HepG2 (cell line): ENCODE measurements around the gene PPP1CC. TPM values are rescaled to one million over a fixed set of nuclear protein-coding genes. Genes with fewer than 3 reads are reported as not detected.

Experiments
- DMAP1 ChIP-seq: IDR thresholded peaks from 2 replicates; pipeline ENCODE4 v1.6.1; 2016
- ELF3 ChIP-seq: IDR thresholded peaks from 2 replicates; pipeline ENCODE4 v1.6.1; 2016; ENCODE audit warnings: missing genetic modification reagents, missing compliant biosample characterization
- ETV5 ChIP-seq: IDR thresholded peaks from 2 replicates; pipeline ENCODE4 v1.6.1; 2018; ENCODE audit warnings: missing biosample characterization, missing genetic modification reagents, inconsistent platforms, borderline replicate concordance
- HOXA9 ChIP-seq: sonication (generic); formaldehyde crosslinking; IDR thresholded peaks from 2 replicates; pipeline ENCODE4 v1.8.1; 2022; ENCODE audit warnings: missing genetic modification reagents, mild to moderate bottlenecking, moderate library complexity, borderline replicate concordance
- PRPF4 ChIP-seq: fragments of 200-400 bp; formaldehyde crosslinking; IDR thresholded peaks from 2 replicates; pipeline ENCODE4 v1.6.1; 2016; ENCODE audit warnings: low read length, low read depth; ENCODE audit not compliant: poor library complexity, severe bottlenecking
- RELA ChIP-seq: sonication (generic); formaldehyde crosslinking; IDR thresholded peaks from 2 replicates; pipeline ENCODE4 v1.4.0; 2020; ENCODE audit warnings: missing genetic modification reagents
- SP4 ChIP-seq: sonication (generic); formaldehyde crosslinking; IDR thresholded peaks from 2 replicates; pipeline ENCODE4 v1.8.1; 2023; ENCODE audit warnings: mild to moderate bottlenecking, missing genetic modification reagents
- ZNF333 ChIP-seq: sonication (generic); formaldehyde crosslinking; IDR thresholded peaks from 2 replicates; pipeline ENCODE4 v1.4.0; 2020; ENCODE audit warnings: mild to moderate bottlenecking, missing genetic modification reagents, borderline replicate concordance
- ZNF446 ChIP-seq: sonication (generic); formaldehyde crosslinking; IDR thresholded peaks from 2 replicates; pipeline ENCODE4 v1.5.0; 2020; ENCODE audit warnings: mild to moderate bottlenecking, missing genetic modification reagents
- ZNF629 ChIP-seq: sonication (generic); formaldehyde crosslinking; conservative IDR thresholded peaks from 2 replicates; pipeline ENCODE4 v1.5.0; 2020; ENCODE audit warnings: missing genetic modification reagents
- polyA plus RNA-seq, 8 experiments: library from polyadenylated mRNA; depleted of rRNA in 3 of 8; stranded (reverse) in 7 of 8; unstranded in 1 of 8; fragments of >200 nt; fragmentation: Illumina TruSeq in 4 of 8; extraction: Trizol in 4 of 8; gene quantifications; 2 replicates each; pipeline versions ENCODE4 v1.2.1 to v1.2.3, GENCODE V29; 2011 to 2016; ENCODE audit warnings: low read depth in 4 of 8, missing spikeins in 1 of 8, mixed read lengths in 1 of 8; ENCODE audit not compliant: insufficient read depth in 1 of 8
- total RNA-seq, 5 experiments: library from RNA; depleted of rRNA; stranded (reverse); fragments of >200 nt; fragmentation: Illumina TruSeq; extraction: Trizol; gene quantifications; 2 replicates each; pipeline ENCODE4 v1.2.3, GENCODE V29; 2016; ENCODE audit warnings: low read depth in 1 of 5
- TF ChIP-seq, protein P1 (sequence below): sonication (generic); formaldehyde crosslinking; IDR thresholded peaks from 2 replicates; pipeline ENCODE4 v1.4.0; 2020; ENCODE audit warnings: missing genetic modification reagents, mild to moderate bottlenecking, borderline replicate concordance
- TF ChIP-seq, protein P2 (sequence below): sonication (generic); formaldehyde crosslinking; IDR thresholded peaks from 2 replicates; pipeline ENCODE4 v1.9.0; 2021; ENCODE audit warnings: mild to moderate bottlenecking, missing genetic modification reagents
- TF ChIP-seq, protein P3 (sequence below): IDR thresholded peaks from 2 replicates; pipeline ENCODE4 v1.6.1; 2012; ENCODE audit warnings: inconsistent platforms
- TF ChIP-seq, protein P4 (sequence below): sonication (generic); formaldehyde crosslinking; IDR thresholded peaks from 2 replicates; pipeline ENCODE4 v1.5.0; 2020; ENCODE audit warnings: missing genetic modification reagents
- TF ChIP-seq, protein P5 (sequence below): sonication (generic); formaldehyde crosslinking; IDR thresholded peaks from 2 replicates; pipeline ENCODE4 v1.4.0; 2020; ENCODE audit warnings: missing genetic modification reagents
- TF ChIP-seq, protein P6 (sequence below): sonication (generic); formaldehyde crosslinking; IDR thresholded peaks from 2 replicates; pipeline ENCODE4 v1.5.0; 2020; ENCODE audit warnings: missing genetic modification reagents

PPP1CC gene
- total and polyA plus RNA-seq, 2 of the 13 experiments (the other 11 are each of a cell fraction or from before 2014, with no cell fraction given), result 178 to 187 TPM

DNA sequence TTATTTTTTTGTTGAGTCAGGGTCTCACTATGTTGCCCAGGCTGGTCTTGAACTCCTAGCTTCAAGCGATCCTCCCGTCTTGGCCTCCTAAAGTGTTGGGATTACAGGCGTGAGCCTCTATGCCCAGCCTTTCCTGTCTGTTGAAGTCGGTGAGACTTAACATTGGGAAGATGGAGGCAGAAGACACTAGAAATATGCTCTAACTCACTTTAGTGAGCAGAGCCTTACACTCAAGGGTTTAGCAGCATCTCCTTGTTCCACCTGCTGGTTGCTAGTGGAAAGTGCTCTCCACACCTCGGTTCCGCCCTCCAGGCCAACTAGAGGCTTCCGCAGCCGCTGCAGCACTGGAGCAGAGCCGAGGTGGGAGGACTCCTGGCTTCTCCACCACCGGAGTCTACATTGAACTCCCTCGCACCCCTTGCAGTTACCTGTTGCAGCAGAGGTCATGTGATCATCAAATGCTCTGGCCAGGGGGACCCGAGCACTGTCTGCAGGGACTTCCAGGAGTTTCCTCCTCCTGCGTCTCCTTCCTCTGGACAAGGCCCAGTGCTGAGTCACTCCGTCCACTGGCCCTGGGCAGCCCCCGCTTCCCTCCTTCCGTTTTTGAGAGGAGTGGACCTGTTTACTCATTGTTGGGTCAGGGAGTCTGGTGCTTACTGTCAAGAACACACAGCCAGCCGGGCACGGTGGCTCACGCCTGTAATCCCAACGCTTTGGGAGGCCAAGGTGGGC is 44.4 kb downstream of the PPP1CC start (continued):
- peak; percentile 60 for TF ChIP-seq ELF3
- TF ChIP-seq, protein P1, sequence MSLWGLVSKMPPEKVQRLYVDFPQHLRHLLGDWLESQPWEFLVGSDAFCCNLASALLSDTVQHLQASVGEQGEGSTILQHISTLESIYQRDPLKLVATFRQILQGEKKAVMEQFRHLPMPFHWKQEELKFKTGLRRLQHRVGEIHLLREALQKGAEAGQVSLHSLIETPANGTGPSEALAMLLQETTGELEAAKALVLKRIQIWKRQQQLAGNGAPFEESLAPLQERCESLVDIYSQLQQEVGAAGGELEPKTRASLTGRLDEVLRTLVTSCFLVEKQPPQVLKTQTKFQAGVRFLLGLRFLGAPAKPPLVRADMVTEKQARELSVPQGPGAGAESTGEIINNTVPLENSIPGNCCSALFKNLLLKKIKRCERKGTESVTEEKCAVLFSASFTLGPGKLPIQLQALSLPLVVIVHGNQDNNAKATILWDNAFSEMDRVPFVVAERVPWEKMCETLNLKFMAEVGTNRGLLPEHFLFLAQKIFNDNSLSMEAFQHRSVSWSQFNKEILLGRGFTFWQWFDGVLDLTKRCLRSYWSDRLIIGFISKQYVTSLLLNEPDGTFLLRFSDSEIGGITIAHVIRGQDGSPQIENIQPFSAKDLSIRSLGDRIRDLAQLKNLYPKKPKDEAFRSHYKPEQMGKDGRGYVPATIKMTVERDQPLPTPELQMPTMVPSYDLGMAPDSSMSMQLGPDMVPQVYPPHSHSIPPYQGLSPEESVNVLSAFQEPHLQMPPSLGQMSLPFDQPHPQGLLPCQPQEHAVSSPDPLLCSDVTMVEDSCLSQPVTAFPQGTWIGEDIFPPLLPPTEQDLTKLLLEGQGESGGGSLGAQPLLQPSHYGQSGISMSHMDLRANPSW (CRISPR knock-in tag), result no peak
- TF ChIP-seq RELA (CRISPR knock-in tag), result no peak
- TF ChIP-seq, protein P2, sequence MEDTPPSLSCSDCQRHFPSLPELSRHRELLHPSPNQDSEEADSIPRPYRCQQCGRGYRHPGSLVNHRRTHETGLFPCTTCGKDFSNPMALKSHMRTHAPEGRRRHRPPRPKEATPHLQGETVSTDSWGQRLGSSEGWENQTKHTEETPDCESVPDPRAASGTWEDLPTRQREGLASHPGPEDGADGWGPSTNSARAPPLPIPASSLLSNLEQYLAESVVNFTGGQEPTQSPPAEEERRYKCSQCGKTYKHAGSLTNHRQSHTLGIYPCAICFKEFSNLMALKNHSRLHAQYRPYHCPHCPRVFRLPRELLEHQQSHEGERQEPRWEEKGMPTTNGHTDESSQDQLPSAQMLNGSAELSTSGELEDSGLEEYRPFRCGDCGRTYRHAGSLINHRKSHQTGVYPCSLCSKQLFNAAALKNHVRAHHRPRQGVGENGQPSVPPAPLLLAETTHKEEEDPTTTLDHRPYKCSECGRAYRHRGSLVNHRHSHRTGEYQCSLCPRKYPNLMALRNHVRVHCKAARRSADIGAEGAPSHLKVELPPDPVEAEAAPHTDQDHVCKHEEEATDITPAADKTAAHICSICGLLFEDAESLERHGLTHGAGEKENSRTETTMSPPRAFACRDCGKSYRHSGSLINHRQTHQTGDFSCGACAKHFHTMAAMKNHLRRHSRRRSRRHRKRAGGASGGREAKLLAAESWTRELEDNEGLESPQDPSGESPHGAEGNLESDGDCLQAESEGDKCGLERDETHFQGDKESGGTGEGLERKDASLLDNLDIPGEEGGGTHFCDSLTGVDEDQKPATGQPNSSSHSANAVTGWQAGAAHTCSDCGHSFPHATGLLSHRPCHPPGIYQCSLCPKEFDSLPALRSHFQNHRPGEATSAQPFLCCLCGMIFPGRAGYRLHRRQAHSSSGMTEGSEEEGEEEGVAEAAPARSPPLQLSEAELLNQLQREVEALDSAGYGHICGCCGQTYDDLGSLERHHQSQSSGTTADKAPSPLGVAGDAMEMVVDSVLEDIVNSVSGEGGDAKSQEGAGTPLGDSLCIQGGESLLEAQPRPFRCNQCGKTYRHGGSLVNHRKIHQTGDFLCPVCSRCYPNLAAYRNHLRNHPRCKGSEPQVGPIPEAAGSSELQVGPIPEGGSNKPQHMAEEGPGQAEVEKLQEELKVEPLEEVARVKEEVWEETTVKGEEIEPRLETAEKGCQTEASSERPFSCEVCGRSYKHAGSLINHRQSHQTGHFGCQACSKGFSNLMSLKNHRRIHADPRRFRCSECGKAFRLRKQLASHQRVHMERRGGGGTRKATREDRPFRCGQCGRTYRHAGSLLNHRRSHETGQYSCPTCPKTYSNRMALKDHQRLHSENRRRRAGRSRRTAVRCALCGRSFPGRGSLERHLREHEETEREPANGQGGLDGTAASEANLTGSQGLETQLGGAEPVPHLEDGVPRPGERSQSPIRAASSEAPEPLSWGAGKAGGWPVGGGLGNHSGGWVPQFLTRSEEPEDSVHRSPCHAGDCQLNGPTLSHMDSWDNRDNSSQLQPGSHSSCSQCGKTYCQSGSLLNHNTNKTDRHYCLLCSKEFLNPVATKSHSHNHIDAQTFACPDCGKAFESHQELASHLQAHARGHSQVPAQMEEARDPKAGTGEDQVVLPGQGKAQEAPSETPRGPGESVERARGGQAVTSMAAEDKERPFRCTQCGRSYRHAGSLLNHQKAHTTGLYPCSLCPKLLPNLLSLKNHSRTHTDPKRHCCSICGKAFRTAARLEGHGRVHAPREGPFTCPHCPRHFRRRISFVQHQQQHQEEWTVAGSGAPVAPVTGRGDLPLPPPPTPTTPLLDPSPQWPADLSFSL (CRISPR knock-in tag), result no peak
- no peak for TF ChIP-seq HOXA9
- TF ChIP-seq ZNF333 (CRISPR knock-in tag), result no peak
- TF ChIP-seq, protein P3, sequence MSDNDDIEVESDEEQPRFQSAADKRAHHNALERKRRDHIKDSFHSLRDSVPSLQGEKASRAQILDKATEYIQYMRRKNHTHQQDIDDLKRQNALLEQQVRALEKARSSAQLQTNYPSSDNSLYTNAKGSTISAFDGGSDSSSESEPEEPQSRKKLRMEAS, result peak; percentile 7; the same call in 1 of the 2 replicates
- no peak for TF ChIP-seq ETV5 (CRISPR knock-in tag)
- no peak; the same call in 1 of the 2 replicates for TF ChIP-seq DMAP1 (CRISPR knock-in tag)
- TF ChIP-seq SP4 (CRISPR knock-in tag), result no peak
- TF ChIP-seq, protein P4, sequence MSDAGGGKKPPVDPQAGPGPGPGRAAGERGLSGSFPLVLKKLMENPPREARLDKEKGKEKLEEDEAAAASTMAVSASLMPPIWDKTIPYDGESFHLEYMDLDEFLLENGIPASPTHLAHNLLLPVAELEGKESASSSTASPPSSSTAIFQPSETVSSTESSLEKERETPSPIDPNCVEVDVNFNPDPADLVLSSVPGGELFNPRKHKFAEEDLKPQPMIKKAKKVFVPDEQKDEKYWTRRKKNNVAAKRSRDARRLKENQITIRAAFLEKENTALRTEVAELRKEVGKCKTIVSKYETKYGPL (CRISPR knock-in tag), result no peak
- TF ChIP-seq, protein P5, sequence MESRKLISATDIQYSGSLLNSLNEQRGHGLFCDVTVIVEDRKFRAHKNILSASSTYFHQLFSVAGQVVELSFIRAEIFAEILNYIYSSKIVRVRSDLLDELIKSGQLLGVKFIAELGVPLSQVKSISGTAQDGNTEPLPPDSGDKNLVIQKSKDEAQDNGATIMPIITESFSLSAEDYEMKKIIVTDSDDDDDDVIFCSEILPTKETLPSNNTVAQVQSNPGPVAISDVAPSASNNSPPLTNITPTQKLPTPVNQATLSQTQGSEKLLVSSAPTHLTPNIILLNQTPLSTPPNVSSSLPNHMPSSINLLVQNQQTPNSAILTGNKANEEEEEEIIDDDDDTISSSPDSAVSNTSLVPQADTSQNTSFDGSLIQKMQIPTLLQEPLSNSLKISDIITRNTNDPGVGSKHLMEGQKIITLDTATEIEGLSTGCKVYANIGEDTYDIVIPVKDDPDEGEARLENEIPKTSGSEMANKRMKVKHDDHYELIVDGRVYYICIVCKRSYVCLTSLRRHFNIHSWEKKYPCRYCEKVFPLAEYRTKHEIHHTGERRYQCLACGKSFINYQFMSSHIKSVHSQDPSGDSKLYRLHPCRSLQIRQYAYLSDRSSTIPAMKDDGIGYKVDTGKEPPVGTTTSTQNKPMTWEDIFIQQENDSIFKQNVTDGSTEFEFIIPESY (CRISPR knock-in tag), result no peak; the same call in 1 of the 2 replicates
- no peak for TF ChIP-seq ZNF446 (CRISPR knock-in tag)
- TF ChIP-seq PRPF4, result no peak
- TF ChIP-seq ZNF629 (CRISPR knock-in tag), result no peak
- TF ChIP-seq, protein P6, sequence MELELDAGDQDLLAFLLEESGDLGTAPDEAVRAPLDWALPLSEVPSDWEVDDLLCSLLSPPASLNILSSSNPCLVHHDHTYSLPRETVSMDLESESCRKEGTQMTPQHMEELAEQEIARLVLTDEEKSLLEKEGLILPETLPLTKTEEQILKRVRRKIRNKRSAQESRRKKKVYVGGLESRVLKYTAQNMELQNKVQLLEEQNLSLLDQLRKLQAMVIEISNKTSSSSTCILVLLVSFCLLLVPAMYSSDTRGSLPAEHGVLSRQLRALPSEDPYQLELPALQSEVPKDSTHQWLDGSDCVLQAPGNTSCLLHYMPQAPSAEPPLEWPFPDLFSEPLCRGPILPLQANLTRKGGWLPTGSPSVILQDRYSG, result no peak
